IMR-90 (cell line): ENCODE measurements around the gene ZFHX3. TPM values are rescaled to one million over a fixed set of nuclear protein-coding genes. Genes with fewer than 3 reads are reported as not detected.

ENCODE experiments used
- ATAC-seq: fragments of 200-7000 bp; cut with Tn5 transposase; 2 replicates; pipeline ENCODE4 v1.9.1; 2020; ENCODE audit warnings: low read depth, mild to moderate bottlenecking, moderate library complexity
- BruUV-seq: library from RNA; stranded (reverse); fragments of 400-500 nt; replicated peaks from 2 replicates; lab custom pipeline; 2021; lab: Mats Ljungman, UMichigan
- CTCF ChIA-PET: fragments of 300-600 bp; formaldehyde crosslinking; extraction: SDS; loops from one replicate; lab custom pipeline; 2021; ENCODE audit warnings: antibody characterized with exemption; lab: Yijun Ruan, JAX
- POLR2A ChIA-PET: fragments of 300-600 bp; sonication (Branson Sonifier 250); formaldehyde crosslinking; loops from one replicate; lab custom pipeline; 2022; ENCODE audit warnings: antibody characterized with exemption; ENCODE audit not compliant: unreplicated experiment; lab: Charles Lee
- DNase-seq: peaks from one replicate; pipeline ENCODE4 v3.0.0; 2013
- H2AFZ ChIP-seq: replicated peaks from 2 replicates; pipeline ENCODE3; 2013; ENCODE audit warnings: low read length, mild to moderate bottlenecking; ENCODE audit not compliant: poor library complexity
- H2AK5ac ChIP-seq: 2 replicates; pipeline ENCODE4 v1.6.1; 2013; ENCODE audit warnings: low read depth, low read length, inconsistent platforms
- H2AK9ac ChIP-seq: replicated peaks from 2 replicates; pipeline ENCODE3; 2013; ENCODE audit warnings: mild to moderate bottlenecking, low read depth, low read length, moderate library complexity; ENCODE audit not compliant: poor library complexity
- H2BK120ac ChIP-seq: 2 replicates; pipeline ENCODE4 v1.6.1; 2013; ENCODE audit warnings: low read depth, low read length, inconsistent platforms
- H2BK15ac ChIP-seq: 3 replicates; pipeline ENCODE4 v1.6.1; 2013; ENCODE audit warnings: low read depth, low read length, inconsistent platforms
- H2BK20ac ChIP-seq: 2 replicates; pipeline ENCODE4 v1.6.1; 2013; ENCODE audit warnings: low read depth, mild to moderate bottlenecking, inconsistent platforms, low read length, moderate library complexity
- H2BK5ac ChIP-seq: 2 replicates; pipeline ENCODE4 v1.6.1; 2013; ENCODE audit warnings: mild to moderate bottlenecking, low read depth, low read length, inconsistent platforms; ENCODE audit not compliant: poor library complexity, severe bottlenecking
- H3K14ac ChIP-seq: replicated peaks from 2 replicates; pipeline ENCODE4 v1.6.1; 2013; ENCODE audit warnings: low read depth, low read length, inconsistent platforms
- H3K18ac ChIP-seq: 2 replicates; pipeline ENCODE4 v1.6.1; 2013; ENCODE audit warnings: low read depth, low read length, control low read depth
- H3K23ac ChIP-seq: 2 replicates; pipeline ENCODE4 v1.6.1; 2013; ENCODE audit warnings: low read depth, low read length, inconsistent platforms
- H3K27ac ChIP-seq: 2 replicates; pipeline ENCODE4 v1.5.1; 2013; ENCODE audit warnings: mild to moderate bottlenecking, control low read depth, low read length; ENCODE audit not compliant: insufficient read depth
- H3K27me3 ChIP-seq: 2 replicates; pipeline ENCODE4 v1.6.1; 2013; ENCODE audit warnings: low read length; ENCODE audit not compliant: control insufficient read depth, insufficient read depth
- H3K36me3 ChIP-seq: 2 replicates; pipeline ENCODE4 v1.6.1; 2013; ENCODE audit warnings: low read length, mixed read lengths; ENCODE audit not compliant: control insufficient read depth, insufficient read depth
- H3K4ac ChIP-seq: 2 replicates; pipeline ENCODE4 v1.6.1; 2013; ENCODE audit warnings: low read depth, low read length, inconsistent platforms
- H3K4me1 ChIP-seq: 2 replicates; pipeline ENCODE4 v1.6.1; 2013; ENCODE audit warnings: low read length, mixed read lengths; ENCODE audit not compliant: control insufficient read depth, insufficient read depth
- H3K4me2 ChIP-seq: 2 replicates; pipeline ENCODE4 v1.6.1; 2013; ENCODE audit warnings: low read depth, mild to moderate bottlenecking, control low read depth, low read length, moderate library complexity
- H3K4me3 ChIP-seq: 2 replicates; pipeline ENCODE4 v1.5.1; 2013; ENCODE audit warnings: low read depth, mild to moderate bottlenecking, control low read depth, low read length, moderate library complexity; ENCODE audit not compliant: insufficient read depth
- H3K56ac ChIP-seq: 2 replicates; pipeline ENCODE4 v1.6.1; 2013; ENCODE audit warnings: low read length, inconsistent platforms; ENCODE audit not compliant: insufficient read depth; ENCODE audit errors: extremely low read depth
- H3K79me1 ChIP-seq, 2 experiments: 2 replicates each; pipeline ENCODE4 v1.6.1; 2013; ENCODE audit warnings: low read length in 2 of 2, inconsistent platforms in 1 of 2, low read depth in 1 of 2
- H3K9ac ChIP-seq: 2 replicates; pipeline ENCODE4 v1.6.1; 2013; ENCODE audit warnings: low read depth, low read length, control low read depth
- H3K9me1 ChIP-seq: 2 replicates; pipeline ENCODE4 v1.6.1; 2013; ENCODE audit warnings: low read length, inconsistent platforms; ENCODE audit not compliant: insufficient read depth
- H3K9me3 ChIP-seq: 2 replicates; pipeline ENCODE4 v1.6.1; 2013; ENCODE audit warnings: low read length; ENCODE audit not compliant: control insufficient read depth, insufficient read depth
- H4K20me1 ChIP-seq: 2 replicates; pipeline ENCODE4 v1.6.1; 2013; ENCODE audit warnings: low read length, inconsistent platforms; ENCODE audit not compliant: insufficient read depth
- H4K5ac ChIP-seq: 2 replicates; pipeline ENCODE4 v1.6.1; 2013; ENCODE audit warnings: mild to moderate bottlenecking, low read depth, low read length, control low read depth
- H4K8ac ChIP-seq, 2 experiments: 2 replicates each; pipeline ENCODE4 v1.6.1; 2013; ENCODE audit warnings: low read depth in 2 of 2, low read length in 2 of 2, control low read depth in 1 of 2, inconsistent platforms in 1 of 2
- H4K91ac ChIP-seq: 2 replicates; pipeline ENCODE4 v1.6.1; 2013; ENCODE audit warnings: low read depth, low read length, inconsistent platforms; ENCODE audit not compliant: insufficient read depth
- BHLHE40 ChIP-seq: fragments of 150-350 bp; IDR thresholded peaks from 2 replicates; pipeline ENCODE4 v1.6.1; 2016; ENCODE audit warnings: mild to moderate bottlenecking, low read depth, low read length
- CEBPB ChIP-seq: IDR thresholded peaks from 2 replicates; pipeline ENCODE4 v1.6.1; 2012; ENCODE audit warnings: low read depth, low read length, improper control_type of control experiment
- CHD1 ChIP-seq: IDR thresholded peaks from 2 replicates; pipeline ENCODE4 v1.6.1; 2012; ENCODE audit warnings: low read depth, low read length, improper control_type of control experiment
- ELK1 ChIP-seq: fragments of 150-350 bp; IDR thresholded peaks from 2 replicates; pipeline ENCODE4 v1.6.1; 2016; ENCODE audit warnings: low read depth, mild to moderate bottlenecking, low read length, moderate library complexity, borderline replicate concordance
- FOS ChIP-seq: fragments of 150-350 bp; IDR thresholded peaks from 2 replicates; pipeline ENCODE4 v1.6.1; 2016; ENCODE audit warnings: low read depth, low read length
- MAFK ChIP-seq: IDR thresholded peaks from 2 replicates; pipeline ENCODE4 v1.6.1; 2012; ENCODE audit warnings: low read depth, low read length, improper control_type of control experiment
- MAZ ChIP-seq: IDR thresholded peaks from 2 replicates; pipeline ENCODE4 v1.6.1; 2012; ENCODE audit warnings: low read depth, mild to moderate bottlenecking, low read length, improper control_type of control experiment, moderate library complexity, borderline replicate concordance
- MXI1 ChIP-seq: IDR thresholded peaks from 2 replicates; pipeline ENCODE4 v1.6.1; 2012; ENCODE audit warnings: low read depth, mild to moderate bottlenecking, low read length, moderate library complexity, borderline replicate concordance
- NFE2L2 ChIP-seq: fragments of 150-350 bp; IDR thresholded peaks from 2 replicates; pipeline ENCODE4 v1.6.1; 2016; ENCODE audit warnings: low read depth, mild to moderate bottlenecking, low read length
- POLR2A ChIP-seq: IDR thresholded peaks from 2 replicates; pipeline ENCODE4 v1.6.1; 2012; ENCODE audit warnings: mild to moderate bottlenecking, low read depth, low read length
- RAD21 ChIP-seq: IDR thresholded peaks from 2 replicates; pipeline ENCODE4 v1.6.1; 2012; ENCODE audit warnings: low read length, improper control_type of control experiment
- RCOR1 ChIP-seq: IDR thresholded peaks from 2 replicates; pipeline ENCODE4 v1.6.1; 2012; ENCODE audit warnings: mild to moderate bottlenecking, low read length, improper control_type of control experiment; ENCODE audit not compliant: insufficient replicate concordance
- RFX5 ChIP-seq: IDR thresholded peaks from 2 replicates; pipeline ENCODE4 v1.8.0; 2012; ENCODE audit warnings: low read depth, mild to moderate bottlenecking, low read length, moderate library complexity
- SMC3 ChIP-seq: fragments of 150-350 bp; IDR thresholded peaks from 2 replicates; pipeline ENCODE4 v1.6.1; 2016; ENCODE audit warnings: low read depth, mild to moderate bottlenecking, antibody characterized with exemption, low read length, moderate library complexity
- WGBS, 2 experiments: methylation state at CpG; one replicate each; pipeline versions ENCODE4 v1.1.5 to v1.1.7; 2013; ENCODE audit warnings: missing lambda C conversion rate in 2 of 2; ENCODE audit not compliant: insufficient read length in 1 of 2; ENCODE audit errors: extremely low coverage in 2 of 2; 5-methylcytosine and 5-hydroxymethylcytosine counted together
- dilution Hi-C: fragments of 300-500 bp; cut with HindIII; formaldehyde crosslinking; loops from one replicate; pipeline ENCODE4 v1.14.3; 2018; ENCODE audit warnings: low sequenced_read_pairs; ENCODE audit not compliant: unreplicated experiment
- in situ Hi-C: fragments of 300-500 bp; cut with MboI; formaldehyde crosslinking; loops from 3 replicates; pipeline ENCODE4 v1.14.3; 2019; ENCODE audit warnings: low sequenced_read_pairs, inconsistent platforms, mixed read lengths
- intact Hi-C: fragments of 100-400 bp; cut with micrococcal nuclease; formaldehyde crosslinking; loops from 2 replicates; pipeline ENCODE4 v1.10.0; 2022
- polyA plus RNA-seq, 3 experiments: library from polyadenylated mRNA; depleted of rRNA; stranded (reverse); fragments of >200 nt; gene quantifications; 2 replicates each; pipeline ENCODE4 v1.2.3, GENCODE V29; 2012; ENCODE audit warnings: low replicate concordance in 1 of 3
- total RNA-seq: library from RNA; depleted of rRNA; stranded (reverse); fragments of >200 nt; gene quantifications from 2 replicates; pipeline ENCODE4 v1.2.3, GENCODE V29; 2012
- TF ChIP-seq, protein P1 (sequence below): fragments of 150-350 bp; IDR thresholded peaks from 2 replicates; pipeline ENCODE4 v1.6.1; 2017; ENCODE audit warnings: mild to moderate bottlenecking, antibody characterized with exemption, low read length, low read depth
- TF ChIP-seq, protein P2 (sequence below): conservative IDR thresholded peaks from 2 replicates; pipeline ENCODE4 v1.5.1; 2012; ENCODE audit warnings: mild to moderate bottlenecking, low read depth, low read length, improper control_type of control experiment

Gene ZFHX3
- total and polyA plus RNA-seq, 2 of the 4 experiments (the other 2 are of a cell fraction), result 1.4 to 1.7 TPM

- intact Hi-C loops, result no loop called here
- no peaks in the 10 kb centered on the region for H3K27me3 ChIP-seq
- TF ChIP-seq RFX5 (no peak), SMC3 (no peak), FOS (no peak), MAFK (no peak), CHD1 (no peak), RAD21 (no peak), BHLHE40 (no peak), RCOR1 (no peak), MAZ (no peak), NFE2L2 (no peak), POLR2A (no peak), MXI1 (no peak), CEBPB (no peak), ELK1 (no peak)
- TF ChIP-seq, protein P1, sequence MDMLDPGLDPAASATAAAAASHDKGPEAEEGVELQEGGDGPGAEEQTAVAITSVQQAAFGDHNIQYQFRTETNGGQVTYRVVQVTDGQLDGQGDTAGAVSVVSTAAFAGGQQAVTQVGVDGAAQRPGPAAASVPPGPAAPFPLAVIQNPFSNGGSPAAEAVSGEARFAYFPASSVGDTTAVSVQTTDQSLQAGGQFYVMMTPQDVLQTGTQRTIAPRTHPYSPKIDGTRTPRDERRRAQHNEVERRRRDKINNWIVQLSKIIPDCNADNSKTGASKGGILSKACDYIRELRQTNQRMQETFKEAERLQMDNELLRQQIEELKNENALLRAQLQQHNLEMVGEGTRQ, result no peak
- TF ChIP-seq, protein P2, sequence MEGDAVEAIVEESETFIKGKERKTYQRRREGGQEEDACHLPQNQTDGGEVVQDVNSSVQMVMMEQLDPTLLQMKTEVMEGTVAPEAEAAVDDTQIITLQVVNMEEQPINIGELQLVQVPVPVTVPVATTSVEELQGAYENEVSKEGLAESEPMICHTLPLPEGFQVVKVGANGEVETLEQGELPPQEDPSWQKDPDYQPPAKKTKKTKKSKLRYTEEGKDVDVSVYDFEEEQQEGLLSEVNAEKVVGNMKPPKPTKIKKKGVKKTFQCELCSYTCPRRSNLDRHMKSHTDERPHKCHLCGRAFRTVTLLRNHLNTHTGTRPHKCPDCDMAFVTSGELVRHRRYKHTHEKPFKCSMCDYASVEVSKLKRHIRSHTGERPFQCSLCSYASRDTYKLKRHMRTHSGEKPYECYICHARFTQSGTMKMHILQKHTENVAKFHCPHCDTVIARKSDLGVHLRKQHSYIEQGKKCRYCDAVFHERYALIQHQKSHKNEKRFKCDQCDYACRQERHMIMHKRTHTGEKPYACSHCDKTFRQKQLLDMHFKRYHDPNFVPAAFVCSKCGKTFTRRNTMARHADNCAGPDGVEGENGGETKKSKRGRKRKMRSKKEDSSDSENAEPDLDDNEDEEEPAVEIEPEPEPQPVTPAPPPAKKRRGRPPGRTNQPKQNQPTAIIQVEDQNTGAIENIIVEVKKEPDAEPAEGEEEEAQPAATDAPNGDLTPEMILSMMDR, result no peak
- H3K23ac ChIP-seq, result no peak overlapping the region
- H3K27ac ChIP-seq, result no peak overlapping the region
- H3K4me2 ChIP-seq, result no peak overlapping the region
- no peak overlapping the region for H2BK5ac ChIP-seq
- no peak overlapping the region for H2AFZ ChIP-seq
- no CpG with 5 or more reads among the region's 9 CpGs for WGBS, 2 experiments
- no peak for ATAC-seq
- H3K18ac ChIP-seq, result no peak overlapping the region
- no peaks in the 10 kb centered on the region for H3K9me3 ChIP-seq
- H3K56ac ChIP-seq, result no peak overlapping the region
- H2BK20ac ChIP-seq, result no peak overlapping the region
- CTCF ChIA-PET, result no interaction called here
- H4K91ac ChIP-seq, result no peak overlapping the region
- H3K79me1 ChIP-seq, result peaks cover 23 to 31% of the 10 kb centered on the region in 2 experiments
- POLR2A ChIA-PET, result no interaction called here
- peaks cover 6% of the 10 kb centered on the region for H3K4me1 ChIP-seq
- no TSS peak for BruUV-seq
- no peak overlapping the region for H2AK5ac ChIP-seq
- no peak overlapping the region for H2BK15ac ChIP-seq
- peaks cover 4% of the 10 kb centered on the region for H3K9me1 ChIP-seq
- no peak overlapping the region for H4K8ac ChIP-seq
- no peak overlapping the region for H3K9ac ChIP-seq
- H2AK9ac ChIP-seq, result no peak overlapping the region
- H2BK120ac ChIP-seq, result no peak overlapping the region
- H3K36me3 ChIP-seq, result peaks cover 38% of the 10 kb centered on the region
- DNase-seq, result no peak
- no peak overlapping the region for H3K14ac ChIP-seq
- H4K20me1 ChIP-seq, result peaks cover 5% of the 10 kb centered on the region; the same call in 1 of the 2 replicates
- H3K4ac ChIP-seq, result no peak overlapping the region
- dilution Hi-C loops, result no loop called here
- H4K5ac ChIP-seq, result no peak overlapping the region
- no peak overlapping the region for H3K4me3 ChIP-seq
- in situ Hi-C loops, result no loop called here
Observed at GRCh38 chr16:72886346-72886974, 161.5 kb downstream of the ZFHX3 start.
